Cardiac fibroblast (primary cell): Measurements from ENCODE around the gene TTC27.

ENCODE experiments used
- DNase-seq, 2 donors: peaks; one replicate each; pipeline versions ENCODE4 v3.0.0 to v3.0.0-alpha.2; 2010; ENCODE audit warnings: low read depth in 2 of 2
- H3K4me3 ChIP-seq, 2 donors: replicated peaks in 1 of 2; 1 replicate in 1 of 2; 2 replicates in 1 of 2; pipeline ENCODE4 v1.5.1; 2011; ENCODE audit warnings: low read depth in 2 of 2, low read length in 2 of 2, mild to moderate bottlenecking in 2 of 2, moderate library complexity in 1 of 2
- CTCF ChIP-seq: IDR thresholded peaks from one replicate; pipeline ENCODE4 v1.5.1; 2011; ENCODE audit warnings: low read depth, mild to moderate bottlenecking, low read length, inconsistent platforms

TTC27 gene

GRCh38 chr2:32788114-32788513 is 160.3 kb downstream of the TTC27 start:
- TF ChIP-seq CTCF: no peak
- DNase-seq: peak; percentile 38 to 50

GRCh38 chr2:32792416-32792815 is 164.6 kb downstream of the TTC27 start:
- H3K4me3 ChIP-seq: no peak overlapping the region
- peak in 1 of 2 donors; percentile 74 for DNase-seq
- no peak for TF ChIP-seq CTCF

More at GRCh38 chr2:32788114-32788513, 160.3 kb downstream of the TTC27 start:
- no peak overlapping the region for H3K4me3 ChIP-seq

GRCh38 chr2:32798829-32799228 is 171.0 kb downstream of the TTC27 start:
- no peak for TF ChIP-seq CTCF
- DNase-seq: peak in 1 of 2 donors; percentile 19
- no peak overlapping the region for H3K4me3 ChIP-seq

GRCh38 chr2:32801741-32802140 is 173.9 kb downstream of the TTC27 start:
- no peak for DNase-seq
- no peak for TF ChIP-seq CTCF
- no peak overlapping the region for H3K4me3 ChIP-seq

GRCh38 chr2:32802877-32803276 is 175.0 kb downstream of the TTC27 start:
- no peak overlapping the region for H3K4me3 ChIP-seq
- TF ChIP-seq CTCF: no peak
- no peak for DNase-seq

- no peak overlapping the region for H3K4me3 ChIP-seq
- no peak for TF ChIP-seq CTCF
- no peak for DNase-seq
These were observed 176.4 kb downstream of the TTC27 start for GRCh38 chr2:32804205-32804604.
